NCI-H1436 (cell line): ENCODE results near the gene BANK1.

Source experiments
- DNase-seq: peaks from one replicate; lab custom pipeline; 2025; lab: John Stamatoyannopoulos, UW

The BANK1 gene

GRCh38 chr4:101790521-101791181 is at the start of gene BANK1:
Gene BANK1, plus strand, starts transcription at chr4:101790730. Its CDS starts 151 bp downstream, at chr4:101790881.
- peak; percentile 62 for DNase-seq

GRCh38 chr4:101753721-101754120 is 36.8 kb upstream of the BANK1 start:
- no peak for DNase-seq

DNA sequence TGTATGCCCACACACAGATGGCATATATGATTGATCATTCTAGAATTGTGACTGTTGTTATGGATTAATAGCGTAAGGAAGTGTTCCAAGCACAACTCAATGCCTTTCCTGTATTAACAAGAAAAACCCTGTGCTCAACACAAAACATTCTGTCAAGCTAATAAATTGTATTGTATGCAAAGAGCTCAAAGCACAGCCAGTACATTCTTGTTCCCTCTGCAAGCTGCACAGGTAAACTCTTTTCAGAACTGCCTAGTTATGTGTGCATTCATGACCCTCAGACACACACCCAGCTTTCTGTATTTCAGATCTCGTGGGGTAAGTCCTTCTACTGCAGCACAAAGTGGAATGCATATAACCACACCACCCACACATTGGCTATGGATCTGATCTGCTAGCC is 34.3 kb upstream of the BANK1 start:
- no peak for DNase-seq

- DNase-seq, result no peak
Observed at GRCh38 chr4:101761405-101761804, 29.1 kb upstream of the BANK1 start.

- DNase-seq, result no peak
Observed at GRCh38 chr4:101762025-101762424, 28.5 kb upstream of the BANK1 start.

DNA sequence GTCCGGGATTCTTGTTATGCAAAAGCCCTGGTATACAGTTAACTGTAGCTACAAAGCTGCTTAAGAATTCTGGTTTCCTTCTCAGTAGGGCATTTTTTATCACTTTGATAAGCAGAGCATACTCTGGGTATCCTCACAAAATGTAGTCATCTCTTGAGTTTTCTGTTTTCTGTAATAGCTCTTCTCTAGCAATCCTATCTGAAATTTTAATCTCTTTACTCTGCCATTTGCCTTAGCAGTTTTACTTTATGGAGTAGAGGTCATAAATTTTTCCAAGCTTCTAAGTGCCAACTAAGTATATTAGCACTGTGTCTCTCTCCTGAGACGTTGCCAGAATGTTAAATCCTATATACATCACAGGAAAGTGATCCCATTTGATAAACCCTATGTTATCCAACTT is 28.0 kb upstream of the BANK1 start:
- no peak for DNase-seq

- no peak for DNase-seq
Observed at GRCh38 chr4:101763576-101763975, 27.0 kb upstream of the BANK1 start.

- no peak for DNase-seq
Observed at GRCh38 chr4:101774807-101775206, 15.7 kb upstream of the BANK1 start.

DNA sequence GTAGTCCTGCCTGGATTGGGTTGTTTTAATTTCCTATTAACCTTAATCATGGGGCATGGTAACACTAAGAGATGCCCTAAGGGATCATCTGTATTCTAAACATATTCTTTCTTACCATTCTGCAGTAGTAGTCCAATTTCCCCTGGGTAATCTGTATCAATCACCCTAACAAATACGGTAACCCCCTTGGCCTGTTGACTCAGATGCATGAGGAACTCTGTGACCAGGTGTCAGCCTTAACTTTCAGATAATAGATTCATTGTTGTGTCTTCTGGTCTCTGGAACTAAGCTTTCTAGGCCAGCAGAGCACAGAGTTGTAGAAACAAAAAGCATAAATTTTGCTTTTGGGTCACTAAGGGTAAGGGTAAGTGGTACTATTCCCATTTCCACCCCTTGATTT is 13.1 kb upstream of the BANK1 start:
- no peak for DNase-seq

DNA sequence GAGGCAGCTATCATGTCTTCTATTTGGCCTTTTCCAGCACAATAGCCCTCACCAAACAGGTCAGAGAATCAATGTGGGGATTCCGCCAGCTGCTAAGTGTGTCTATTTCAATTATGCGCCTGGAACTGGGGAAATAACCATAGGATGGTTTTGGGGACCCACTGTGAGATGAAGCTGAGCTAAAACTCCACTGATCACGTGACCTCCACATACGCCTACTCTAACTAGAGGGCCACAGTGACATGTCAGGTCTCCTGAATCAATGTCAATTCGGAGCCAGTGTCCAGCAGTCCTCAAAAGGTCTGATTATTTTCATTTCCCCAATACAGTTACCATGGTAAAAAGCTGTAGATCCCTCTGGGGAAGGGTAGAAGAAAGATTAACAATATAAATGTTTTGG is 10.2 kb upstream of the BANK1 start:
- DNase-seq, result no peak

DNA sequence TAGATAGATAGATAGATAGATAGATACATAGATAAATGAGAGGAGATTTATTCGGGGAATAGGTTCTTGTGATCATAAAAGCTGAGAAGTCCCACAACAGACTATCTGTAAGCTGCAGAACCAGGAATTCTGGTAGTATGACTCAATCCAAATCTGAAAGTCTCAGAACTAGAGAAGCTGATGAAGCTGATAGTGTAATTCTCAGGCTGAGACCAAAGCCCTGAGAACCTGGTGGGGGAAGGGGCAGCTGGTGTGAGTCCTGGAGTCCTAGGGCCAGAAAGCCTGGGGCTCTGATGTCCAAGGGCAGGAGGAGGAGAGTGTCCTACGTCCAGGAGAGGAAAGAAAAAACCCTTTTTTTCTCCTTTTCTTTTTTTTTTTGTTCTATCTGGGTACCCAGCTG is 8.0 kb upstream of the BANK1 start:
- DNase-seq, result no peak

GRCh38 chr4:101784957-101785356 is 5.6 kb upstream of the BANK1 start:
- DNase-seq, result no peak

- no peak for DNase-seq
Observed at GRCh38 chr4:101785486-101785885, 5.0 kb upstream of the BANK1 start.

DNA sequence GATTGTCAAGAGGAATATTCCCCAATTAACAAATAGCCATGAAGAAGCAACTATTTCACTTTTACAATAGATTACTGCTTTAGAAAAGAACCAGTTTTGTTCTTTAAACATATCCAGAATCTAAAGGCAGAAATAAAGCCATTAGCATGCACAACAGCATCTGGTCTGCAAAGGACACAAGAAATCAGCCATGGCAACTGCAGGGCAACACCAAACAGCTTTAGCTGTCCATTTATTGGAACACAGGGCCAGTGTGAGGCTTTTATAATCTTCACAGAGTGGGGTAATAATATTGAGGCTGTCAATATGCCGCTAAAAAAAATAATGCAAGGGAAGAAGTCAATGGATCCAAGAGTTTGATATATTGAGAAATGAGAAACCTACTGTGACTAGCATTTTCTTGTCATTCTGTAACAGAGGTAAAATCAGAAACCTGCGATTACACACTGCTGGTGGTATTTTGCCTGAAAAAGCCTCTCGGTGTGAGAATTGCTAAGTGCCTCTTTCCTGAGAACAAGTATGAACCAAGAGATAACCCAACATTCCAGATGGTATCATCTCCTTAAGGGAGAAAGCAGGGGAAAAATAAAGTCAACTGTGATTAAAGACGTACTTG is 2.7 kb upstream of the BANK1 start:
- DNase-seq, result no peak

GRCh38 chr4:101791182-101791558 is 640 bp downstream of the BANK1 start:
- DNase-seq, result no peak

DNA sequence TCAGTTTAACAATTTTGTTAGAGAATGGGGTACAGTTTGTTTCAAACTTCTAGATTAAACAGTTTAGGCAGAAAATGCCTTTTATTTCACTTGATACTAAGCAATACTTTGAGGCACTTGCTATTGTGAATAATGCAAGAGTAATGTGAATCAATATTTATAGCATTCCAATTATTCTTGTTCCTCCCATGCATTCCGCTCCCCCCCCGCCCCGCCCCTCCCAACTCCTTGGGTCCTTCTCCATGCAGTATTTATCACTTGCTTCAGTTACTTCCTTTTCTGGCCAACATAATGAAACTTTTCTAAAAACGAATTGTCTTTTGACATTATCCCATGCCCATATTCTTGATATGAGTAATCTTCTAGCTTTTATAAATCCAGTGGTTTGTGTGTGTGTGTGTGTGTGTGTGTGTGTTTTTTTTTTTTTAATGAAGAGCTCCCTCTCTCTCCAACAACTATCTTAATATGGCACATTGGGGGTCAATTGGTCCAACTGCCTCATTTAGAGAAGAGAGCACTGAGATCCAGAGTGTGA is 1.6 kb downstream of the BANK1 start:
- no peak for DNase-seq

- no peak for DNase-seq
Observed at GRCh38 chr4:101793397-101793796, 2.9 kb downstream of the BANK1 start.

DNA sequence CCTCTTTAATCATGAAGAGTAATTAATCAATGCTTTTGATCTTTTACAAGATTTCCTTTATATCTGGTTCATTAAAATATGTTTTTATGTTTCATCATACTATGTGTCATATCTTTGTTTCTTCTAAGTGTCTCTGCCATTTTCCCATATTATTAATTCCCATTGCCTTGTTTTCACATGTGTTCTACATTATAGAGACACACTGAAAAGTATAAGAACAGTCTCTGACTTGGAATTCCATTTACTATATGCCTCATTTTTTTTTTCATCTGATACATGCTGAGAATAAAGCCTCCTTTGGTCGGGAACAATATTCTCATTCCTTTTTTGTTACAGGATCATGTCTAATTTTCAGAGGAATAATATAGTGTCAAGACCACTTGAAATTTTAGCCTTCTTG is 4.3 kb downstream of the BANK1 start:
- DNase-seq, result no peak

DNA sequence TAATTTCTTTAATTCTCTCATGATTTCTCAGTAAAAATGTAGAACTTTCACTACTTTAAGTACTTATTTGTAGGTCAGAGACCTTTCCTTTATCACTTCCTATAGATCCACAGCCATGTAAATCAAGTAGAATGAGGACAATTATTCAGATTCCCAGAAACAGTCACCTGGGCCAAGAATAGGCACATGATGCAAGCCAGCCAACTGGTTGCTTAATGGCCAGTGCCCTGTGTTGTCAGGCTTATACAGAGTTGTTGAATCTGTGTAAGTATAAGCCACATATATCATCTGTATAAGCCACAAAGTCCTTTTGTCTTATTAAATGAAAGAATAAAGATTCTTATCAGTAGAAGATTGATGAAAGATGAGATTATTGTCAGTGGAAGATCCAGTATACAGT is 5.2 kb downstream of the BANK1 start:
- DNase-seq, result no peak

- no peak for DNase-seq
Observed at GRCh38 chr4:101801958-101802357, 11.4 kb downstream of the BANK1 start.

DNA sequence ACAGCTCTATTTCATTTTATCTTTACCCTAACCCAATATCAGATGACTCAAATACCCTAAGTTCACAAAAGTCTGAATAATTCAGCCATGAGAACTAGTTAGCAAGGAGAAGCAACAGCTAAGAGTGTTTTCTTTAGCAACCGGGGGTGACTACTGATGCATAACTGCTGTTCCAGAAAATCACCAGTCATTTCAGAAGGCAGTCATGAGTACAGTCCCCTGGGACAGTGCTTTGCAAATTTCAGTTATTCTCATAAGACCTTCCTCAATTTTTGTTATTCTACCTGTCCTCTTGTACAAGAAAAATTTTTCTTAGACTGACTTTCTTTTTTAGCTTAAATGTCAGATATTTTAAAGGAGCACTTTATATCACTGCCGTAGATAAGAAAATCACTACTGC is 16.4 kb downstream of the BANK1 start:
- peak; percentile 30 for DNase-seq

GRCh38 chr4:101807351-101807750 is 16.8 kb downstream of the BANK1 start:
- DNase-seq, result no peak

DNA sequence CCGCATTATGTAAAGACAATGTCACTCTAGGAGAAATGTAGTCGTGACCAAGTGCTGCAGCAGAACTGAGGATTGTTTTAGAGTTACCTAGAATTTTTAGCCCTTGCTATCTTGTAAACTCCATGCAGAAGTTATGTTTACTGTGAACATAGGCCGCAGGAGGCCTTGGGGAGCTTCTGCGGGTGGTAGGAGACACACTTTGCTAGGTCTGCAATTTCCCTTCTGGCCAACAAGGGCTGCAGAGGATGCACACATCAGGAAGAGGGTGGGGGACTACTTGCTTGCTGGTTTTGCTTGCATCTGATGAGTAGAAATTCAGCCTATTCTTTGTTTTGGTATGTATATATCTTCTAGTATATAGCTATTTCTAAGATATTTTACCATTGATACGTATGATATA is 23.1 kb downstream of the BANK1 start:
- DNase-seq, result no peak

GRCh38 chr4:101818362-101818761 is 27.8 kb downstream of the BANK1 start:
- no peak for DNase-seq
